Activated CD4-positive, alpha-beta T cell treated with anti-CD3 and anti-CD28 coated beads for 36 hours (primary cell): ENCODE results near the gene HOMER3. TPM values are rescaled to one million over a fixed set of nuclear protein-coding genes. Genes with fewer than 3 reads are reported as not detected.
"Not testable (repeated sequence)": the region's sequence is repeated elsewhere in the genome, so short reads cannot be mapped to it uniquely, and the experiment has no call there.

Source experiments
- ATAC-seq: fragments of 200-7000 bp; cut with Tn5 transposase; one replicate; pipeline ENCODE4 v1.10.0; 2021; ENCODE audit warnings: mild to moderate bottlenecking, moderate library complexity
- CTCF ChIA-PET: fragments of 350-600 bp; sonication (Branson Sonifier 250); formaldehyde crosslinking; loops from one replicate; lab custom pipeline; 2021; ENCODE audit warnings: antibody characterized with exemption; lab: Charles Lee
- POLR2A ChIA-PET: fragments of 350-600 bp; sonication (Branson Sonifier 250); formaldehyde crosslinking; loops from one replicate; lab custom pipeline; 2021; ENCODE audit warnings: antibody characterized with exemption, inconsistent platforms; lab: Charles Lee
- DNase-seq: peaks from one replicate; pipeline ENCODE4 v3.0.0-alpha.2; 2020
- H3K27ac Mint-ChIP-seq: one replicate; pipeline ENCODE4 v1.8.0; 2021; ENCODE audit warnings: mixed read lengths
- H3K27me3 Mint-ChIP-seq: one replicate; pipeline ENCODE4 v1.8.0; 2021; ENCODE audit warnings: mixed read lengths
- H3K36me3 Mint-ChIP-seq: one replicate; pipeline ENCODE4 v1.8.0; 2021; ENCODE audit warnings: low read depth, mixed read lengths
- H3K4me1 Mint-ChIP-seq: one replicate; pipeline ENCODE4 v1.8.0; 2021; ENCODE audit warnings: mixed read lengths
- H3K4me3 Mint-ChIP-seq: one replicate; pipeline ENCODE4 v1.8.0; 2021; ENCODE audit warnings: mild to moderate bottlenecking, moderate library complexity, mixed read lengths
- H3K9me3 Mint-ChIP-seq: one replicate; pipeline ENCODE4 v1.8.0; 2021; ENCODE audit warnings: low read depth, mixed read lengths
- intact Hi-C, 2 experiments: fragments of 100-400 bp; cut with DNase I in 1 of 2; cut with micrococcal nuclease in 1 of 2; formaldehyde crosslinking; loops; one replicate each; pipeline versions ENCODE4 v1.14.2 to v1.15.1; 2022 to 2024; cut with DNase I, micrococcal nuclease
- total RNA-seq, 2 experiments: library from RNA; stranded (reverse); gene quantifications; one replicate each; pipeline ENCODE4 v1.2.3, GENCODE V29; 2021

Gene HOMER3
- total RNA-seq, 2 experiments from 2014 or later = 0.46 to 0.62 TPM

DNA sequence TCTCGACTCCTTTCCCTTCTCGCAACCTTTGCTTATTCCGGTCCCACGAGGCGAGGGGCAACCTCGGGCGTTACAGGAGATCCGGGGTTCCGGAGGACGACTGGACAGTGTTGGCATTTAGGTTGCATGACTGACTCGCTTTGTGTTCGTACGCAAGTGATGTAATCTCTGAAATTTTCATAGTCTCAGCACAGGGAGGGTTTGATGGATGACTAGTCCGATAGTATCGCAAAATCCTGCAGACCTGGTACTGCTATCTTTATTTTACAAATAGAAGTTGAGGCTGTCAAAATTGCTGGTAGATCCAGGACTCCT is 21.2 kb downstream of the HOMER3 start:
- Mint-ChIP-seq H3K4me3 (peak overlapping the region; percentile 99), H3K9me3 (no peaks in the 10 kb centered on the region), H3K4me1 (peaks cover 41% of the 10 kb centered on the region), H3K36me3 (peaks cover 45% of the 10 kb centered on the region), H3K27me3 (no peaks in the 10 kb centered on the region), H3K27ac (peak overlapping the region; percentile 96)
- POLR2A ChIA-PET = interaction anchor here (0.6 to 1.7 kb wide), 10 partner anchors 9 to 782 kb away, joined by 3 to 14 read pairs (median 3); partner anchors contain the start of gene UPF1
- ATAC-seq (no peak), DNase-seq (no peak)
- CTCF ChIA-PET = interaction anchor here (0.6 to 2.8 kb wide), 8 partner anchors 10 to 331 kb away, joined by 3 to 11 read pairs (median 4); partner anchors contain the start of genes NR2C2AP and REX1BD
- intact Hi-C loops = loop anchor here (1.0 to 2.0 kb wide), 21 partner anchors 12 to 727 kb away; partner anchors contain the start of genes BORCS8 (in 2 of the 2), ELL (in 2 of the 2), RFXANK (in 2 of the 2) and TMEM161A (in 2 of the 2)

DNA sequence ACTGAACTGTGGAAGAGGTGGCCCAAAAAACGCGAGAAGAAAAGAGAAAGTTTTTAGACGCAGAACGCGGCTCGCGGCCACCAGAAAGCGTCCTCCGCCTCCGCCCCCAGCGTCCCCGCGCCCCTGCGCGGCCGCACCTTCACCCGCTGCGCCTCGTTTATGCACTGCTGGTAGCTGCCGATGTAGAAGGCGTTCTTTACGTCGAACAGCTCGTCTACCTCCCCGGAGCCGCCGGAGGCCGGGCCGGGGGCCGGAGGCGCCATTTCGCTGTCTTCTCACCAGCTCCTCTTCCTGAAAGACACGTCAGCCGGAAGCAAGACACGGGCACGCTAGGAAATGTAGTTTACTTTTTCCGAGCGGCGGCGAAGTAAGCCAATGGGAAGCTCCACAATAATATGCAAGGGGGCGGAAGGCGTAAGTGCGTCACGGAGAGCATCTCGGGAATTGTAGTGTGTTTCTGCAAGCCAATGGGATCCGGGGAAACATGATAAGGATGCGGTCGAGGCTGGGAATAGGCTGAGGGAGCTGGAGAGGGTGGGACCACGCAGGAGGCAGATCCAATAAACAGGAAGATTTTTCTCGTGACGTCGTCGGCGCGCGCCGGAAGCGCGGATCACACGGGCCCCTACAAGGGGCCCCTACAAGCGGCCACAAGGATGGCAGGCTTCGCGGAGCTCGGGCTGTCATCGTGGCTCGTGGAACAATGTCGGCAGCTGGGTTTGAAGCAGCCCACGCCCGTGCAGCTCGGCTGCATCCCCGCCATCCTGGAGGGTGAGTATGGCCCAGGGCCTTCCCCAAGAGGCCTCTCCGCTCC is 21.7 kb downstream of the HOMER3 start, which contains the start of the genes COPE and DDX49:
COPE (minus strand) TSS at position 302 of the 814 bp plus-strand sequence; CDS start at position 263, 39 bp downstream.
DDX49 (plus strand) TSS at position 630 of the 814 bp plus-strand sequence; CDS start at position 657, 27 bp downstream.
- ChIA-PET POLR2A (interaction anchor here (0.6 to 1.7 kb wide), 13 partner anchors 10 to 799 kb away, joined by 3 to 14 read pairs (median 3); partner anchors contain the start of gene UPF1), CTCF (interaction anchor here (0.6 to 2.8 kb wide), 12 partner anchors 10 to 441 kb away, joined by 3 to 11 read pairs (median 3); partner anchors contain the start of genes CERS1, NR2C2AP and REX1BD)
- Mint-ChIP-seq H3K4me3 (peak within 1 kb of the TSS; percentile 99), H3K4me1 (peaks cover 41% of the 10 kb centered on the region), H3K27ac (peak within 1 kb of the TSS; percentile 96), H3K27me3 (no peaks in the 10 kb centered on the region), H3K9me3 (no peaks in the 10 kb centered on the region), H3K36me3 (peaks cover 39% of the 10 kb centered on the region)
- intact Hi-C loops = loop anchor here (1.0 to 2.0 kb wide), 20 partner anchors 13 to 726 kb away; partner anchors contain the start of genes BORCS8 (in 2 of the 2), ELL (in 2 of the 2), RFXANK (in 2 of the 2) and TMEM161A (in 2 of the 2)
- ATAC-seq (peak; percentile 98), DNase-seq (peak; percentile 98)

DNA sequence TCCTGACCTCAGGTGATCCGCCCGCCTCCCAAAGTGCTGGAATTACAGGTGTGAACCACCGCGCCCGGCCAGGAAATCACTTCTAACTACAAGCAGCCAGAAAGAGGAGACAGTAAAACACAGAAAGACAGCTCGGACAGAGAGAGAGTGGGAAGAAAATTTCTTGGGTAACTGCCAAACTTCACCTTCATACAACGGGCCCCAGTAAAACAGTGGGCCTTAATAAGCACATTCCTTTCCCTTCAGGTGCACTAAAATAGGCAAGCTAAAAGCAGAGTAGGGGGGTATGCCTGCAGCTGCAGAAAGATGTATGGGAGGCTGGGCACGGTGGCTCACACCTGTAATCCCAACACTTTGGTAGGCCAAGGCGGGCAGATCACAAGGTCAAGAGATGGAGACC is 23.4 kb downstream of the HOMER3 start:
- peaks cover 35% of the 10 kb centered on the region for H3K36me3 Mint-ChIP-seq
- H3K27me3 Mint-ChIP-seq, CTCF ChIA-PET, H3K9me3 Mint-ChIP-seq, DNase-seq, H3K27ac Mint-ChIP-seq, intact Hi-C loops, ATAC-seq: not testable (repeated sequence)
- peaks cover 41% of the 10 kb centered on the region for H3K4me1 Mint-ChIP-seq
- POLR2A ChIA-PET = interaction anchor here (0.7 kb wide), 1 partner anchor 23 kb away, joined by 6 read pairs; no protein-coding TSS in a partner anchor
- H3K4me3 Mint-ChIP-seq = peak overlapping the region; percentile 99

DNA sequence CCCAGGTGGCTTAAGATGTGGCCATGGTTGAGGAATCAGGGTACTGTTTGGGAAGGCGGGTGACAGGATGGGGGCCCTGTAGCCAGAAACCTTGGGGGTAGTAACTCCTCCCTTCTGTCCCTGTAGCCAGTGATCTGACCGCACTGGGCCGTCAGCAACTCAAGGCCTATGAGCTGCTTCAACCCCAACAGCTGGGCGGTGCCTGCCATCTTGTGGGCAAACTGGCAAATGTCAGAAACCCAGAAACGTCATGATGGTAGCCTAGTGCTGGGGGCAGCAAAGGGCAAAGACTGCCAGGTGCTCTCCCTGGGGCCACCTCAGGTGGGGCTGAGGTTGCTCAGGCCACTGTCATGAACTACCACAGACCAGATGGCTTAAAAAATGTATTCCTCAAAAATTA is 25.4 kb downstream of the HOMER3 start:
- H3K9me3 Mint-ChIP-seq = no peaks in the 10 kb centered on the region
- H3K27me3 Mint-ChIP-seq = no peaks in the 10 kb centered on the region
- peaks cover 34% of the 10 kb centered on the region for H3K4me1 Mint-ChIP-seq
- intact Hi-C loops = no loop called here
- no peak overlapping the region for H3K4me3 Mint-ChIP-seq
- ATAC-seq (no peak), DNase-seq (peak; percentile 67)
- ChIA-PET CTCF (interaction anchor here (0.6 kb wide), 1 partner anchor 356 kb away, joined by 3 read pairs; no protein-coding TSS in a partner anchor), POLR2A (interaction anchor here (0.7 kb wide), 1 partner anchor 357 kb away, joined by 3 read pairs; no protein-coding TSS in a partner anchor)
- H3K27ac Mint-ChIP-seq = no peak overlapping the region
- peaks cover 26% of the 10 kb centered on the region for H3K36me3 Mint-ChIP-seq

DNA sequence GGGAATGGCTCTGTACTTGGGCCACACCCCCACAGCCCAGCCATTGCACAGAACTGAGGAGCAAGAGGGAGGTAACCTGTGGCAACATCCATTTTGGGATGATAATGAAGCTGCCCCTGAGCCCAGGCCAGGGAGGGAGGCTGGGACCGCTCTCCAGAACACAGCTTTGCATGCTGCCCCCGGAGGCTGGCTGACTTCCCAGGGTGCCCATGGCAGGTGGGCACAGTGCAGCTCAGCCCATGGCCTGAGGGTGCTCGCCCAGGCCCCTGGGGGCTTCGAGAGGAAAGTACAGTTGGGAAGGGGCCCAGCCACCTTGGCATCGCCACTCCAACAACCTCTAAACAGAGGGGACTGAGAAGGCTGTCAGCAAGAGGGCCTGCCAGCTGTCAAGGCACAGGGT is 27.6 kb downstream of the HOMER3 start:
- intact Hi-C loops = no loop called here
- Mint-ChIP-seq H3K27me3 (no peaks in the 10 kb centered on the region), H3K27ac (no peak overlapping the region), H3K36me3 (peaks cover 14% of the 10 kb centered on the region), H3K4me3 (no peak overlapping the region), H3K9me3 (no peaks in the 10 kb centered on the region), H3K4me1 (peaks cover 24% of the 10 kb centered on the region)
- CTCF ChIA-PET = no interaction called here
- ATAC-seq = no peak
- POLR2A ChIA-PET = no interaction called here
- DNase-seq = no peak

DNA sequence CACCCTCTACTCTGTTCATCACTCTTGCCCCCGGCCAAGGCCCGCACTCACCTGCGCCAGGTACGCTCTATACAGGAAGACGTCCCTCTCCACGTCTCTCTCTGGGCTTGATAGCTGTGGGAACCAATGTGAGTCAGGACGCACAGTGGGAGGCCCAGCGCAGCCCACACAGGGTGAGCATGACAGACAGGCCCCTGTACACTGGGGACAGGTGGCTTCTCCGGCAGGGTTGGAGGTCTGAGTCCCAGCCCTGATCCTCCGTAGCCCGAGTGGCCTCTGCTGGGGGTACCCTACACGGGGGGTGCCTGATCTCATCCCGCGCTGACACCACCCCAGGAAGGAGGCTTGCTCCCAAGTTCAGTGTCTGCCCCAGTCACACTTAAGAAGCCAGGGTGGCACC is 28.1 kb downstream of the HOMER3 start:
- intact Hi-C loops = no loop called here
- DNase-seq (no peak), ATAC-seq (no peak)
- CTCF ChIA-PET = no interaction called here
- Mint-ChIP-seq H3K4me1 (peaks cover 20% of the 10 kb centered on the region), H3K27ac (no peak overlapping the region), H3K36me3 (peaks cover 14% of the 10 kb centered on the region), H3K9me3 (no peaks in the 10 kb centered on the region), H3K4me3 (no peak overlapping the region), H3K27me3 (no peaks in the 10 kb centered on the region)
- POLR2A ChIA-PET = interaction anchor here (0.6 kb wide), 1 partner anchor 391 kb away, joined by 3 read pairs; the partner anchor contains the start of gene ELL

DNA sequence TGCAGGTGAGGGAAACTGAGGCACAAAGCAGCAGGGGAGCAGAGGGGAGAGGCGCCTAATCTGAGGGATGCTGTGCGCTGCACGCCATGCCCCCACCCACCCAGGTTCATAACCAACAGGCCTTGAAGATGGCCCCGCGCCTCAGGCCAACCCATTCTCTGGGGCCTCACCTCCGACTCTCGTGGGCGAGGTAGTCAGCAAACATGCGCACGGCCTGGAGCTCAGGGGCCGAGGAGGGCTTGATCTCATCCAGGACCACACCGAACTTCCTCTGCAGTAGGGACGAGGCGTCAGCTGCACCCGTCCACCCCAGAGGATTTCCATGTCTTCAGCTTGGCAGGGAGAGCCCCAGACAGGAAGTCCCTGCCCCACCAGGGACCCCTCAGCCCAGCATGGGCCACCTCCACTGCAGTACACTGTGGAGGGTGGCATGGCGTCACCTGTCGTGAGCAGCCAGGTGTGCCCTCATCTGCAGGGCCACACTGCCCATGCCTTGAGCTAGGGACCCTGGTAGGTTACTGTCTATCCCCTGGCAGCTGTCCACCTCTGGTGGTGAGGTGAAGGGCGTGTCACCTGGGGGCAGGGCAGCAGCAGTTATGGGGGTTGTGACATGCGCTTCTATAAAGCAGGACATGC is 30.1 kb downstream of the HOMER3 start:
- ATAC-seq (no peak), DNase-seq (no peak)
- no peaks in the 10 kb centered on the region for H3K9me3 Mint-ChIP-seq
- H3K27me3 Mint-ChIP-seq = no peaks in the 10 kb centered on the region
- H3K4me3 Mint-ChIP-seq = no peak overlapping the region
- ChIA-PET POLR2A (interaction anchor here (0.6 to 0.8 kb wide), 2 partner anchors 19 to 21 kb away, joined by 3 to 4 read pairs; no protein-coding TSS in a partner anchor), CTCF (interaction anchor here (0.6 to 3.1 kb wide), 2 partner anchors 8 to 63 kb away, joined by 3 to 10 read pairs; partner anchors contain the start of genes COPE and DDX49)
- peaks cover 8% of the 10 kb centered on the region for H3K4me1 Mint-ChIP-seq
- no peak overlapping the region for H3K27ac Mint-ChIP-seq
- peaks cover 17% of the 10 kb centered on the region for H3K36me3 Mint-ChIP-seq
- intact Hi-C loops = no loop called here

DNA sequence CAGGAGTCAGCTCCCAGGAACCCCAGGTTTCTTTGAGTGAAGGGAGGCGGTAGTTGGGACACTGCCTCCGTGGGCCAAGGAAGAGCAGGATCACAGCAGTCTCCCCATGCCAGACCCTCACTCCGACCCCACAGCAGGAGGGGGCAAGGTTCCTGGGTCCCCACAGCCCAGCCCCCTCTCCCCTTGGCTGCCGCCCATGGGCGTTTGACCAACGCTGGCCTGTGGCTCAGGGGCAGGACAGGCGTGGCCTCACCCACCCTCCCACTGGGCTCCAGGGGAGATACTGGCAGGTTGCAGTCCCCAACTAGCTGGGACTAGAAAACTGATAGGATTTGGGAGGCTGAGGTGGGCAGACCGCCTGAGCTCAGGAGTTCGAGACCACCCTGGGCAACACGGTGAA is 31.0 kb downstream of the HOMER3 start:
- CTCF ChIA-PET = interaction anchor here (0.6 to 3.1 kb wide), 2 partner anchors 9 to 136 kb away, joined by 3 to 10 read pairs; partner anchors contain the start of genes COPE and DDX49
- intact Hi-C loops = no loop called here
- no peak overlapping the region for H3K4me3 Mint-ChIP-seq
- H3K9me3 Mint-ChIP-seq = no peaks in the 10 kb centered on the region
- DNase-seq = no peak
- H3K27ac Mint-ChIP-seq = no peak overlapping the region
- H3K27me3 Mint-ChIP-seq = no peaks in the 10 kb centered on the region
- no peak for ATAC-seq
- H3K4me1 Mint-ChIP-seq = peaks cover under 1% of the 10 kb centered on the region
- peaks cover 16% of the 10 kb centered on the region for H3K36me3 Mint-ChIP-seq
- POLR2A ChIA-PET = interaction anchor here (0.7 kb wide), 1 partner anchor 36 kb away, joined by 3 read pairs; no protein-coding TSS in a partner anchor

DNA sequence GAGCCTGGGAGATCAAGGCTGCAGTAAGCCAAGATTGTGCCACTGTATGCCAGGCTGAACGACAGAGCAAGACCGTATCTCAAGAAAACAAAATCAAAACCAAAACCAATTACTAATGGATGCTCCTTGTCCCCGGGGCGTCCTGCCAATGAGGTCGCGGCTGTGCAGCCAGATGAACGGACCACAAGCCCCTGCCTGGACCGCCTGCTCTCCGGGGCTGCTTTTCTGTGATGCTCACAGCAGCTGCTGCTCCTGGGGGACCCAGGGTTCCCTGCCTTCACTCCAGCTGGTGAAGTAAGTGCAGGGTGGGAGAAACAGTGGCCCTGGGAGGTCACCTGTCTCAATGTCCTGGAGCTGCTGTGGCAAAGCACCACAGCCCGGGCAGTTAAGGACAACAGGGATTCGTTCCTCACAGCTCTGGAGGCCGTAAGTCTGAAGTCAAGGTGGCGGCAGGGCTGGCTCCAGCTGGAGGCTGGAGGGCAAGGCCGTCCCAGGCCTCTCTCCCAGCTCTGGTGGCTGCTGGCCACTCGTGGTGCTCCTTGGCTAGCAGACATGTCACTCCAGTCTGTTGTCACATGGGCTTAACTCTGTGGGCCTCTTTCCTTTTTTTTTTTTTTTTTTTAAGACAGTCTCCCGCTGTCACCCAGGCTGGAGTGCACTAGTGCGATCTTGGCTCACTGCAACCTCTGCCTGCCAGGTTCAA is 31.9 kb downstream of the HOMER3 start:
- intact Hi-C loops = no loop called here
- no peak overlapping the region for H3K4me3 Mint-ChIP-seq
- no peaks in the 10 kb centered on the region for H3K9me3 Mint-ChIP-seq
- H3K4me1 Mint-ChIP-seq = no peaks in the 10 kb centered on the region
- ATAC-seq (no peak), DNase-seq (no peak)
- H3K27me3 Mint-ChIP-seq = no peaks in the 10 kb centered on the region
- POLR2A ChIA-PET = no interaction called here
- H3K27ac Mint-ChIP-seq = no peak overlapping the region
- CTCF ChIA-PET = interaction anchor here (0.6 to 3.1 kb wide), 2 partner anchors 10 to 135 kb away, joined by 3 to 10 read pairs; partner anchors contain the start of genes COPE and DDX49
- H3K36me3 Mint-ChIP-seq = peaks cover 16% of the 10 kb centered on the region
